Upper lobe of left lung (tissue), 6 donors: ENCODE data around the gene DCAF10. TPM values are rescaled to one million over a fixed set of nuclear protein-coding genes. Genes with fewer than 3 reads are reported as not detected.
"Not testable (repeated sequence)": the region's sequence is repeated elsewhere in the genome, so short reads cannot be mapped to it uniquely, and the experiment has no call there.

ENCODE experiments used
- ATAC-seq, 2 donors: fragments of 200-7000 bp; cut with Tn5 transposase; one replicate each; pipeline ENCODE4 v1.9.1; 2022; ENCODE audit warnings: mild to moderate bottlenecking in 2 of 2, moderate library complexity in 2 of 2; ENCODE audit not compliant: low FRiP score in 2 of 2
- DNase-seq, 2 donors: peaks; one replicate each; pipeline ENCODE4 v3.0.0-alpha.2; 2019 to 2020
- H3K27ac ChIP-seq, 4 donors: fragments of 200-600 bp; sonication (generic); one replicate each; pipeline ENCODE4 v1.5.1; 2016 to 2019
- H3K27me3 ChIP-seq, 4 donors: fragments of 200-600 bp; sonication (generic); one replicate each; pipeline ENCODE4 v1.5.1; 2017 to 2019
- H3K36me3 ChIP-seq, 4 donors: fragments of 200-600 bp; sonication (generic); one replicate each; pipeline ENCODE4 v1.5.1; 2016 to 2019
- H3K4me1 ChIP-seq, 4 donors: fragments of 200-600 bp; sonication (generic); one replicate each; pipeline ENCODE4 v1.5.1; 2018 to 2019
- H3K4me3 ChIP-seq, 4 donors: fragments of 200-600 bp; sonication (generic); one replicate each; pipeline ENCODE4 v1.5.1; 2017 to 2019; ENCODE audit warnings: mild to moderate bottlenecking in 2 of 4, moderate library complexity in 1 of 4
- H3K9me3 ChIP-seq, 4 donors: fragments of 200-600 bp; sonication (generic); one replicate each; pipeline ENCODE4 v1.5.1; 2018 to 2019
- CTCF ChIP-seq, 6 experiments: fragments of 450-650 bp in 4 of 6; fragments of 200-600 bp in 2 of 6; sonication (generic) in 2 of 6; IDR thresholded peaks; one replicate each; pipeline ENCODE4 v1.5.1; 2016 to 2019; ENCODE audit warnings: antibody characterized with exemption in 6 of 6
- EP300 ChIP-seq, 4 donors: sonication (generic); formaldehyde crosslinking; IDR thresholded peaks; one replicate each; pipeline ENCODE4 v1.5.1; 2017; ENCODE audit warnings: antibody characterized with exemption in 4 of 4, control low read depth in 2 of 4
- POLR2A ChIP-seq, 4 donors: fragments of 450-650 bp; IDR thresholded peaks; one replicate each; pipeline ENCODE4 v1.5.1; 2016 to 2017; ENCODE audit warnings: antibody characterized with exemption in 4 of 4, mild to moderate bottlenecking in 2 of 4
- POLR2AphosphoS5 ChIP-seq, 2 donors: sonication (generic); formaldehyde crosslinking; IDR thresholded peaks; one replicate each; pipeline ENCODE4 v1.5.1; 2017; ENCODE audit warnings: antibody characterized with exemption in 2 of 2
- WGBS, 2 donors: methylation state at CpG; one replicate each; pipeline ENCODE4 v1.1.5; 2017 to 2018; 5-methylcytosine and 5-hydroxymethylcytosine counted together
- total RNA-seq, 6 donors: library from RNA; depleted of rRNA in 4 of 6; stranded (reverse); fragments of >200 nt in 4 of 6; gene quantifications; one replicate each; pipeline versions ENCODE4 v1.1.0 to v1.2.1, GENCODE V29; 2016 to 2021
- donor health status: DM: no; HTN: no; CAD: no; lungs with moderate emphysema.
- donor health status: DM: no; HTN: yes; CAD: no; lungs with severe emphysema.

The DCAF10 gene
- total RNA-seq, 6 donors from 2014 or later: 19.0 to 42.7 (median 25.1) TPM

DNA sequence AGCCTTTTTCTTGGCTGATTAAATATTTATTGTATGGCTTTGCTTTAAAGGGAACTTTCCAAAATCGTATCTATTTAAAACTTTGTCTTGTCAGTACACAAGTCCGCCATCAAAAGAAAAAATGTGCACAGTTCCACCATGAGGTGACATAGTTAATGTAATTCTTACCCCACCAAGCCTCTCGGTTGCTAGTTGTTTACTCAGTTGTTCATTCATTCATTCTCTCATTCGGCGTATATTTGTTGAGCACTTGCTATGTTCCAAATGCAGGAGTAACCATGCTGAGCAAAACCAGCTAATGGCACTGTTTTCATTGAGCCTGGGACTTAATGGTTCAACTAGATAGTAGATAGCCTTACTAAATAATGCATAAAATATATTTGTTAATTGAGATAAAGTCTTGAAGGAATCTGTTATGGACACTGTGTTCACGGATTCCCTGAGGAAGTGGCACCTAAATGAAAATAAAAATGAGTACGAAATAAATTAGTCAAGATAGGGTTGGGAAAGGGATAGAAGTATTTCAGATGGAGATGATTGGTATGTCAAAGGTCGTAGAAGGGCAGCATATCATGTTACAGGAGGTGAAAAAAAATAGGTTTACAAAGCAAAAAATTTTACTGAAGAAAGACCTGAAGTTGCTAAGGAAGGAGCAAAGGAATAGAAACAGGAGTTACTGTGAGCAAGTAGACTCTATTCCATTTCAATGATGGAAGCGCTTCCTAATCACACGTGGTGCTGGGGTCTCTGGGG is 1.5 kb downstream of the DCAF10 start:
- H3K27me3 ChIP-seq: peaks cover 0 to 5% (median 1%) of the 10 kb centered on the region in 4 donors
- H3K4me3 ChIP-seq: peak overlapping the region in 3 of 4 donors; percentile 95 to 99 (median 99)
- no peak for TF ChIP-seq POLR2AphosphoS5 (IDR thresholded peaks at IDR 0.05)
- no peak for TF ChIP-seq CTCF (IDR thresholded peaks at IDR 0.05)
- no peak for TF ChIP-seq POLR2A (IDR thresholded peaks at IDR 0.05)
- no peak for TF ChIP-seq EP300 (IDR thresholded peaks at IDR 0.05)
- H3K27ac ChIP-seq: peak overlapping the region in 1 of 4 donors; percentile 97
- WGBS, 2 donors: 56 to 58% methylated on average over 10 of the region's 10 CpGs
- H3K4me1 ChIP-seq: peaks cover 21 to 37% (median 32%) of the 10 kb centered on the region in 4 donors
- ATAC-seq (no peak), DNase-seq (no peak)
- H3K9me3 ChIP-seq: no peaks in the 10 kb centered on the region
- no peaks in the 10 kb centered on the region for H3K36me3 ChIP-seq

GRCh38 chr9:37806271-37806670 is 5.7 kb downstream of the DCAF10 start:
- DNase-seq (no peak), ATAC-seq (no peak)
- H3K27ac ChIP-seq: no peak overlapping the region
- peaks cover 16 to 29% (median 23%) of the 10 kb centered on the region in 4 donors for H3K4me1 ChIP-seq
- H3K36me3 ChIP-seq: peaks cover 0 to 5% (median 1%) of the 10 kb centered on the region in 4 donors
- 67 to 74% methylated on average over 4 of the region's 4 CpGs for WGBS, 2 donors
- no peaks in the 10 kb centered on the region for H3K27me3 ChIP-seq
- H3K4me3 ChIP-seq: no peak overlapping the region
- no peaks in the 10 kb centered on the region for H3K9me3 ChIP-seq
- TF ChIP-seq CTCF (IDR thresholded peaks at IDR 0.05) (no peak), EP300 (IDR thresholded peaks at IDR 0.05) (no peak), POLR2A (IDR thresholded peaks at IDR 0.05) (no peak), POLR2AphosphoS5 (IDR thresholded peaks at IDR 0.05) (no peak)

DNA sequence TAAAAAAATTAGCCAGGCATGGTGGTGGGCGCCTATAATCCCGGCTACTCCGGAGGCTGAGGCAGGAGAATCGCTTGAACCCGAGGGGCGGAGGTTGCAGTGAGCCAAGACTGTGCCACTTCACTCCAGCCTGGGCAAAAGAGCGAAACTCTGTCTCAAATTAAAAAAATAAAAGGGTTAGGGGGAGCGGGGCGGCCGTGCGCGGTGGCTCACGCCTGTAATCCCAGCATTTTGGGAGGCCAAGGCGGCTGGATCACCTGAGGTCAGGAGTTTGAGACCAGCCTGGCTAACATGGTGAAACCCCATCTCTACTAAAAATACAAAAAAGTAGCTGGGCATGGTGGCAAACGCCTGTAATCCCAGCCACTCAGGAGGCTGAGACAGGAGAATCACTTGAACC is 9.1 kb downstream of the DCAF10 start:
- not testable (repeated sequence) for H3K4me1 ChIP-seq, H3K27ac ChIP-seq, H3K9me3 ChIP-seq, H3K27me3 ChIP-seq, H3K4me3 ChIP-seq, H3K36me3 ChIP-seq, ATAC-seq
- 96 to 100% methylated on average over 15 of the region's 15 CpGs for WGBS, 2 donors
- DNase-seq: peak in 1 of 2 donors; percentile 50

GRCh38 chr9:37811906-37812476 is 11.4 kb downstream of the DCAF10 start:
- Histone ChIP-seq H3K4me3 (no peak overlapping the region), H3K4me1 (peaks cover 0 to 4% (median 0%) of the 10 kb centered on the region in 4 donors), H3K9me3 (no peaks in the 10 kb centered on the region), H3K36me3 (peaks cover 0 to 5% (median 1%) of the 10 kb centered on the region in 4 donors), H3K27me3 (no peaks in the 10 kb centered on the region), H3K27ac (no peak overlapping the region)
- 91 to 98% methylated on average over 6 of the region's 6 CpGs for WGBS, 2 donors
- no peak for ATAC-seq
- no peak for DNase-seq
- TF ChIP-seq POLR2AphosphoS5 (IDR thresholded peaks at IDR 0.05) (no peak), EP300 (IDR thresholded peaks at IDR 0.05) (no peak), POLR2A (IDR thresholded peaks at IDR 0.05) (no peak), CTCF (IDR thresholded peaks at IDR 0.05) (no peak)

GRCh38 chr9:37812773-37813379 is 12.3 kb downstream of the DCAF10 start:
- TF ChIP-seq POLR2AphosphoS5 (IDR thresholded peaks at IDR 0.05) (no peak), POLR2A (IDR thresholded peaks at IDR 0.05) (no peak), EP300 (IDR thresholded peaks at IDR 0.05) (no peak), CTCF (IDR thresholded peaks at IDR 0.05) (no peak)
- ATAC-seq: no peak
- H3K36me3 ChIP-seq: peaks cover 0 to 2% (median under 1%) of the 10 kb centered on the region in 4 donors
- H3K4me1 ChIP-seq: peaks cover 0 to 4% (median 0%) of the 10 kb centered on the region in 4 donors
- no peak overlapping the region for H3K4me3 ChIP-seq
- WGBS, 2 donors: 69 to 89% methylated on average over 5 of the region's 5 CpGs
- no peaks in the 10 kb centered on the region for H3K27me3 ChIP-seq
- H3K9me3 ChIP-seq: no peaks in the 10 kb centered on the region
- no peak for DNase-seq
- peak overlapping the region in 1 of 4 donors; percentile 70 for H3K27ac ChIP-seq
